GM21515 (cell line): ENCODE measurements around the gene LRRC75A.
"Not testable (repeated sequence)": the region's sequence is repeated elsewhere in the genome, so short reads cannot be mapped to it uniquely, and the experiment has no call there.

Source experiments
- ATAC-seq: cut with Tn5 transposase; IDR thresholded peaks from one replicate; pipeline ENCODE4 v1.9.1; 2021; ENCODE audit not compliant: unreplicated experiment

LRRC75A gene

DNA sequence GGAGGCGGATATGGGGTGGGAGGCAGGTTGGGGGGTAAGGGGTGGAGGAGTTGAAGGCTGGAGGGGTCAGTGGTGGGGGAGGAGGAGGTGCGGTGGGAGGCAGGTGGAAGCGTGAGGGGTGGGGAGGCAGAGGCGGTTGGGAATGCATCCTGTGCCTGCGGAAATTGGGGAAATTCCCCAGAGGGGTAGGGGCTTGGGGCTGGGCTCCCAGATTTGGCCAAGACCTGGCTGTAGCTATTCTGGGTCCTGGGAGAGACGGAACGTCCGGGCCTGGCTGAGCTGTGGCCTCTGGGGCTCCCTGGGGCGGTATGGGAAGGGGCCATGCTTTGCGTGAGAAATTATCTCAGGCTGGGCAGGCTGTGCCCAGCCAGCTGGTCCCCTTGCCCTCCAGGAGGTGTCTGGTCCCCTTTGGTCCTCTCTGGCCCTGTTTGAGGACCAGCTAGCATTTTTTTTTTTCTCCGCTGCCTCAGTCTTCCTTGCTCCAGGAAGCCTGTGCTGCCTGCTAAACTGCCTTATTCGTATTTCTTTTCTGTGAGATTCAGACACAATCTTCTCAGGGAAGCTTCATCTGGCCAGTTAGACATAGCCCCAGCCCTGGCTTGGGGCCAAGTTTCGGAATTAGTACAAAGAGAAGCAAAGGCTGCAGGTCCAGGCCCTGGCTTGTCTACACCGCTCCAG is 83.9 kb downstream of the LRRC75A start:
- peak; percentile 77 for ATAC-seq

DNA sequence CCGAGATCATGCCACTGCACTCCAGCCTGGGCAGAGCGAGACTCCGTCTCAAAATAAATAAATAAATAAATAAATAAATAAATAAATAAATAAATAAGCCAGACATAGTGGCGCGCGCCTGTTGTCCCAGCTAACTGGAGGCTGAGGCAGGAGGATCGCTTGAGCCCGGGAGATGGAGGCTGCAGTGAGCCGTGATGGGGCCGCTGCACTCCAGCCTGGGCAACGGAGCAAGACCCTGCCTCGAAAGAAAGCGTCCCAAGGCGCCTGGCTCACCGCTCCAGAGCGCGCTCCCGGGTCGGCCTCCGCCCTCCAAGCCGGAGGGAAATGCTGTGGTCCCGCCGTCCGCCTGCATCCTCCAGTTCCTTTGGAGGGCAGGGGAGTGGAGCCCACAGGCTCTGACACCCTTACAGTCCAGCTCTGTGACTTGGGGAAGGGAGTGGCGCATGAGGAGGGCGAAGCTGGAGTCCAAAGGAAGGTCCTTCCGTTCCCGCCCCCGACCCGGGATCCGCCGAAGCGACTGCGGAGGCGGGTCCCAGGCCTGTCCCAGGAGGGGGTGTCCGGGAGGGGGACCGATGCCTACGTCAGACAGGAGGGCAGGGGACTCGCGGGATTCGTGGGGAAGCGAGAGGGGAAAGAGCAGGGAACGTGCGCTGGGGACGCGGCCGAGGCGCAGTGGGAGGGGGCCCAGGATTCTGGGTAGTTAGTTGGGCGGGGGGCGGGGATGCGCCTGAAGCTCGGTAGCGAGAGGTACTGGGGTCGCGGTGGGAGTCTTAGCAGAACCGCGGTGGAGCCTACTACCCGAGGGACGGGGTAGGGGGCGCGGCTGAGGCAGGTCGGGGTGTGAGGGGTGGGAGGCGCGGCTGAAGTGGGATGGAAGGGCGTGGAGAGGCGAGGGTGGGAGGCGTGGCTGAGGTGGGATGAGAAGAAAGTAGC is 85.0 kb downstream of the LRRC75A start:
- no peak for ATAC-seq

DNA sequence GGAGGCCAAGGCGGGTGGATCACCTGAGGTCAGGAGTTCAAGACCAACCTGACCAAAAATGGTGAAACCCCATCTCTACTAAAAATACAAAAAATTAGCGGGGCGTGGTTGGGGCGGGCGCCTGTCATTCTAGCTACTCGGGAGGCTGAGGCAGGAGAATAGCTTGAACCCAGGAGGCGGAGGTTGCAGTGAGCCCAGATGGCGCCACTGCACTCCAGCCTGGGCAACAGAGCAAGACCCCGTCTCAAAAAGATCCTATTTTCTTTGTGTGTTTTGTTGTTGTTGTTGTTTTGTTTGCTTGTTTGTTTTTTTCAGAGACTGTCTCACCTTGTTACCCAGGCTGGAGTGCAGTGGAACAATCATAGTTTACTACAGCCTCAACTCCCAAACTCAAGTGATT is 88.1 kb downstream of the LRRC75A start:
- not testable (repeated sequence) for ATAC-seq

DNA sequence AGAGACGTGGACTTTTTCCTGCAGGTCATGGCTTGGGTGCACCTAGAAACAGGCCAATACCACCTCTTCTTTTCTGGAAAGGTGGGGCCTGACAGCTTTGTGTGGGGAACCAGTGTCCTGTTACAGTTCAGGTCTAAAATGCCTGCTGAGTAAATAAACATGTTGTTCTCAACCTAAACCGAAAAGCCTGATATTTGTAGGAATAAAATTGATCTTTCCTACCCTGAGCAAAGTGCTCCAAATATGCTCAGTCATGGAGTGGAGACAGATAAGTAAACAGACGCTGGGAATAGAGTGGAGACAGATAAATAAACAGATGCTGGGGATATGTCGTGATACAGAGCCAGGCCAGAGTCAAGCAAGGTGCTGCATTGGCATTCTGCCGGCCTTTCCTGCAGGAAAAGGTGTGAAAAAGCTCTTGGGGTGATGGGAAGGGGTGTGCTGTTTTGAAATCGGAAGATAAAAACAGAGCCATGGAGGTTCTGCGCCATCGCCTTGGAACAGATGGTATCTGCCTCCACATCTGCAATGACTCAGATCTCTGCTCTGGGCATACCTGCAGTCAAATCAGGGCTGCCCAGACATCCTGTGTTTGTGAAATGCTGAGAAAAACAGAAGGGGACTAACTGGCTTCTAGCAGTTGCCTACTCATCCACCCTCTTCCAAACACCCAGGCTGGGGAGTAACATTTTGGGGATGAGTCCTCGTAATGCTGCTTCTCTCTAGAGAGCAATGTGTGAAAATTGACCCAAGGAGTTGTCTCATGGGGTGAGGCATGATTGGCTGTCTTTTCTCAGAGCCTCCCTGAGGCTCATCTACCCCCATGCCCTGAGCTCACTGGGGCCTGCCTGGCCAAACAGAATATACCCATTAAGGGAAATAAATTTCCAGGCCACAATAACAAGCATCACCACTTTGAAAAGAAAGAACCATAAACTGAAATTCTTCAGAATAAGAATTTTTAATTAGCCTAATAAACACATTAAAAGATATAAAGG is 93.4 kb downstream of the LRRC75A start:
- ATAC-seq, result peak; percentile 49

DNA sequence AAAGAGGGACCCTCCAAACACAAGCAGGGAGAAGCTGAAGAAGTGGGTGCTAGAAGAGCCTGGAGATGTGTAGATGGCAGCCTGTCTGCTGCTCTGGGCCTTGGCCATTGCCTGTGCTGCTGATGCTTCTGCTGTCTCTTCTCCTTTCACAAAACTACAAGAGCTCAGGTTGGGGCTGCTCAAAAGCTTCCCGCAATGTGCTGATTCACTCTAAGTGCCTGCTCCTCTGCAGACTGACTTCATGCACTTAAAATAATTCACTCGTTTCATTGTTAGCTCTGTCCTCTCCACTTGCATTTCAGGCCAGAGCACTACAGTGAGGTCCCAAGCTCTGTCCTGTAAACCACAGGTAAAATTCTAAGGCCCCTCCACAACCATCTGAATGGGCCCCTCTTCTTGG is 95.3 kb downstream of the LRRC75A start:
- not testable (repeated sequence) for ATAC-seq

DNA sequence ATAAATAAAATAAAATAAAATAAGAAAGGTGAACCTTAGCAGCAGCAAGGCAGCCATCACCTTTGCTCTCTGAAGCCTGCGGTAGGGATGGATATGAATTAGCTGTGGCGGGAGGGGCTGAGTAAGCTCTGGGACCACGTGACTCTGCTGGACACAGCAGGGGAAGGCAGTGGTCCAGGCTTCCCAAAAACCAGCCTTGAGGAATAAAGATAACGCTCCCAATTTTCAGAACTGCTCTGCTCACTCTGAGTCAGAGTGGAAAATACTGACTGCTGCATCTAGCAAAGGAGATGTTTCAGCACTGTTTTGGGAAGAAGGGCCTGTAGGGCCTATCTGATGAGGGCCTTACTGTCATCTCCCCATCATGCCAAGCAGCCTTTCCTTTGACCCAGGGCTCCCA is 96.1 kb downstream of the LRRC75A start:
- not testable (repeated sequence) for ATAC-seq

DNA sequence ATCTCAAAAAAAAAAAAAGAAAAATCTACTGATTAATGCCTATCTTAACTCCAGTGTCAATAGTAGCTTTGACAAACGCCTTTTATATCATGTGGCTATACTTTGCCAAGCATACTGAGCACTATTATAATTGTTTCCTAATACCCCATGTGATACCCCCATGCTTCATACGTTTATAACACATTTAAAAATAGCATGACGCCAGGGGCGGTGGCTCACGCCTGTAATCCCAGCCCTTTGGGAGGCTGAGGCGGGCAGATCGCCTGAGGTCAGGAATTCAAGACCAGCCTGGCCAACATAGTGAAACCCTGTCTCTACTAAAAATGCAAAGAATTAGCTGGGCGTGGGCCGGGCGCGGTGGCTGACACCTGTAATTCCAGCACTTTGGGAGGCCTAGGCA is 99.5 kb downstream of the LRRC75A start:
- not testable (repeated sequence) for ATAC-seq
